GM12878 (cell line): ENCODE data around the gene LGMN. TPM values are rescaled to one million over a fixed set of nuclear protein-coding genes. Genes with fewer than 3 reads are reported as not detected.

Experiments
- ATF2 ChIP-seq: IDR thresholded peaks from 2 replicates; pipeline ENCODE4 v1.6.1; 2012; ENCODE audit warnings: low read length, inconsistent platforms
- BACH1 ChIP-seq: fragments of 450-650 bp; IDR thresholded peaks from 2 replicates; pipeline ENCODE4 v1.6.1; 2017; ENCODE audit warnings: mild to moderate bottlenecking, borderline replicate concordance
- BCL11A ChIP-seq: IDR thresholded peaks from 2 replicates; pipeline ENCODE4 v1.6.1; 2011; ENCODE audit warnings: low read depth, low read length
- CBX3 ChIP-seq: fragments of 200-600 bp; sonication (generic); IDR thresholded peaks from 2 replicates; pipeline ENCODE4 v1.6.1; 2016; ENCODE audit warnings: low read depth, borderline replicate concordance
- CHD2 ChIP-seq: IDR thresholded peaks from 2 replicates; pipeline ENCODE4 v1.6.1; 2011; ENCODE audit warnings: low read depth, low read length, improper control_type of control experiment, borderline replicate concordance
- CUX1 ChIP-seq: IDR thresholded peaks from 2 replicates; pipeline ENCODE4 v1.6.1; 2012; ENCODE audit warnings: improper control_type of control experiment, low read depth, low read length; ENCODE audit not compliant: insufficient replicate concordance
- IRF5 ChIP-seq: fragments of 450-650 bp; IDR thresholded peaks from 2 replicates; pipeline ENCODE4 v1.6.1; 2017; ENCODE audit warnings: borderline replicate concordance
- JUND ChIP-seq: IDR thresholded peaks from 2 replicates; pipeline ENCODE4 v1.6.1; 2012; ENCODE audit warnings: low read depth, mild to moderate bottlenecking, low read length, improper control_type of control experiment, moderate library complexity
- MLLT1 ChIP-seq: fragments of 450-650 bp; IDR thresholded peaks from 2 replicates; pipeline ENCODE4 v1.6.1; 2016; ENCODE audit warnings: mild to moderate bottlenecking
- MYC ChIP-seq: IDR thresholded peaks from 2 replicates; pipeline ENCODE4 v1.6.1; 2011; ENCODE audit warnings: mild to moderate bottlenecking, low read length, moderate library complexity, inconsistent platforms; ENCODE audit not compliant: insufficient read depth, insufficient replicate concordance, insufficient read length, severe bottlenecking
- NBN ChIP-seq: fragments of 450-650 bp; IDR thresholded peaks from 2 replicates; pipeline ENCODE4 v1.6.1; 2016
- RAD51 ChIP-seq: fragments of 450-650 bp; IDR thresholded peaks from 2 replicates; pipeline ENCODE4 v1.6.1; 2016; ENCODE audit warnings: moderate library complexity, mild to moderate bottlenecking, inconsistent platforms
- RFX5 ChIP-seq: IDR thresholded peaks from 2 replicates; pipeline ENCODE4 v1.6.1; 2011; ENCODE audit warnings: low read depth, low read length, improper control_type of control experiment
- SIX5 ChIP-seq: IDR thresholded peaks from 2 replicates; pipeline ENCODE4 v1.6.1; 2011; ENCODE audit warnings: mild to moderate bottlenecking, low read depth, low read length, moderate library complexity; ENCODE audit not compliant: severe bottlenecking
- SMAD5 ChIP-seq: IDR thresholded peaks from 2 replicates; pipeline ENCODE4 v1.6.1; 2016; ENCODE audit warnings: antibody characterized with exemption, low read depth
- YBX1 ChIP-seq: fragments of 450-650 bp; IDR thresholded peaks from 2 replicates; pipeline ENCODE4 v1.6.1; 2016; ENCODE audit warnings: antibody characterized with exemption
- ZBTB33 ChIP-seq: fragments of 450-650 bp; IDR thresholded peaks from 2 replicates; pipeline ENCODE4 v1.6.1; 2017; ENCODE audit warnings: mild to moderate bottlenecking
- ZNF207 ChIP-seq: fragments of 450-650 bp; IDR thresholded peaks from 2 replicates; pipeline ENCODE4 v1.6.1; 2014; ENCODE audit warnings: antibody characterized with exemption, mild to moderate bottlenecking, borderline replicate concordance
- ZNF24 ChIP-seq: fragments of 450-650 bp; IDR thresholded peaks from 2 replicates; pipeline ENCODE4 v1.6.1; 2017; ENCODE audit warnings: antibody characterized with exemption, mild to moderate bottlenecking
- ZSCAN29 ChIP-seq: fragments of 450-650 bp; IDR thresholded peaks from 2 replicates; pipeline ENCODE4 v1.6.1; 2017; ENCODE audit warnings: mild to moderate bottlenecking, moderate library complexity
- polyA plus RNA-seq, 11 experiments: library from polyadenylated mRNA; depleted of rRNA in 4 of 11; unstranded in 6 of 11; stranded (reverse) in 5 of 11; fragments of >200 nt; fragmentation: Nextera tagmentation in 4 of 11; fragmentation: Illumina TruSeq in 1 of 11; extraction: Ambion mirVana in 4 of 11; extraction: Trizol in 1 of 11; gene quantifications; 1 replicate in 1 of 11; 2 replicates in 10 of 11; pipeline versions ENCODE4 v1.2.1 to v1.2.3, GENCODE V29; 2011 to 2016; ENCODE audit warnings: inconsistent platforms in 2 of 11, missing spikeins in 2 of 11, low read depth in 1 of 11
- total RNA-seq, 4 experiments: library from RNA; depleted of rRNA in 3 of 4; stranded (reverse); fragments of >200 nt in 3 of 4; fragmentation: Illumina TruSeq in 1 of 4; extraction: Trizol in 1 of 4; gene quantifications; 2 replicates each; pipeline versions ENCODE4 v1.2.1 to v1.2.3, GENCODE V29; 2013 to 2021

LGMN gene
- total and polyA plus RNA-seq, 10 of the 15 experiments (the other 5 are each of a cell fraction or from before 2014, with no cell fraction given), result 0.71 to 192 (median 3.9) TPM

- TF ChIP-seq CUX1 (peak; percentile 90), MLLT1 (peak; percentile 97), ZSCAN29 (peak; percentile 6; the same call in 1 of the 2 replicates), BCL11A (peak; percentile 95; the same call in 1 of the 2 replicates), IRF5 (no peak), ATF2 (peak; percentile 100), ZNF24 (no peak), BACH1 (peak; percentile 92), JUND (peak; percentile 33; the same call in 1 of the 2 replicates), YBX1 (peak; percentile 93), RFX5 (no peak), CHD2 (peak; percentile 84; the same call in 1 of the 2 replicates), MYC (no peak), SIX5 (no peak), ZBTB33 (no peak), RAD51 (peak; percentile 42; the same call in 1 of the 2 replicates), SMAD5 (no peak), CBX3 (no peak), NBN (peak; percentile 98), ZNF207 (no peak)
Measured at GRCh38 chr14:92677087-92677668, 71.2 kb downstream of the LGMN start (continued).
